ENCODE measurements around the gene THSD7A. TPM values are rescaled to one million over a fixed set of nuclear protein-coding genes. Genes with fewer than 3 reads are reported as not detected.
"Not testable (repeated sequence)": the region's sequence is repeated elsewhere in the genome, so short reads cannot be mapped to it uniquely, and the experiment has no call there.

THSD7A gene
- total RNA-seq, 2 donors from 2014 or later, result 6.6 to 7.0 TPM

GRCh38 chr7:11448323-11448722, 383.7 kb downstream of the THSD7A start:
- DNase-seq (ENCODE audit: low spot score), result no peak
- intact Hi-C loops (cut with DNase I), result no loop called here

DNA sequence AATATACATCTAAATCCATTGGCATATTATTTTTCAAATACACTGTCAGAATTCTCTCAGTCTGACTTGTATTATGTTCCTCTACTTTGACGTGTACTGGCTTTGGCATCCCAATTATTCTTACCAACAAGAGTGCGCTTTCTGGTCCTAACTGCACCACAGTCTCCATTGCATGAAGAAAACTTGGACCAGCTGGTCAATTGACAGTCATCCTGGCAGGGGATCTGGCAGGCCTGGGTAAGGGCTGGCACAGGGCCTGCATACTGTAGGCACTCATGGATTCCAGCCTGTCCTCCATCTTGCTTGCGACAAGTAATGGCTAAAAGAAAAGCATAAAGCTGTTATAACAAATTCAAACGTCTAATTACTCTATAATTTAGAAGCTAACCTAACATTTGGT, 384.9 kb downstream of the THSD7A start:
- no peak for DNase-seq (ENCODE audit: low spot score)
- intact Hi-C loops (cut with DNase I), result no loop called here

- intact Hi-C loops (cut with DNase I); DNase-seq (ENCODE audit: low spot score): not testable (repeated sequence)
These were observed 388.1 kb downstream of the THSD7A start for GRCh38 chr7:11443934-11444333.

DNA sequence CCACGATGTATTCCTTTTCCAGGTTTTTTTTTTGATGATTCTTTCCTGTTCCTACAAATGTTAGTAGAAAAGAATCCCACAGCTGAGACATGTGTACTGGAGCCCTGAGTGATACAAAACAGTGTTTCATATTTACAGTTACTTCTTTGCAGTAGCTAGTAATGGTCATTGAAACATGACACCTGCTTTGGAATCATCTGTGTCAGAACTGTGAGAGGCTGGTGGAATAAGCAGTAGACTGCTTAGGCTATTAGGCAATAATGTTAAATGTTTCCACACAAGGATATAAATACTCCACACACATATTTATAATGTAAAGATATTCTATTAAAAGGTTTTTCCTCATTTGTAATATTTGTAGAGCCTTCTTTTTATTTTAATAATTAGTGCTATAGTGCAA, 394.0 kb downstream of the THSD7A start:
- intact Hi-C loops (cut with DNase I), result no loop called here

GRCh38 chr7:11436773-11437524, 395.0 kb downstream of the THSD7A start:
- no peak for DNase-seq (ENCODE audit: low spot score)
- intact Hi-C loops (cut with DNase I), result no loop called here

More for the DNA sequence above, 394.0 kb downstream of the THSD7A start:
- DNase-seq (ENCODE audit: low spot score), result no peak

GRCh38 chr7:11436316-11436715, 395.7 kb downstream of the THSD7A start:
- intact Hi-C loops (cut with DNase I), result no loop called here
- no peak for DNase-seq (ENCODE audit: low spot score)

GRCh38 chr7:11434366-11434765, 397.6 kb downstream of the THSD7A start:
- no peak for DNase-seq (ENCODE audit: low spot score)
- intact Hi-C loops (cut with DNase I), result no loop called here

GRCh38 chr7:11430841-11431240, 401.2 kb downstream of the THSD7A start:
- no peak for DNase-seq (ENCODE audit: low spot score)
- intact Hi-C loops (cut with DNase I), result no loop called here

DNA sequence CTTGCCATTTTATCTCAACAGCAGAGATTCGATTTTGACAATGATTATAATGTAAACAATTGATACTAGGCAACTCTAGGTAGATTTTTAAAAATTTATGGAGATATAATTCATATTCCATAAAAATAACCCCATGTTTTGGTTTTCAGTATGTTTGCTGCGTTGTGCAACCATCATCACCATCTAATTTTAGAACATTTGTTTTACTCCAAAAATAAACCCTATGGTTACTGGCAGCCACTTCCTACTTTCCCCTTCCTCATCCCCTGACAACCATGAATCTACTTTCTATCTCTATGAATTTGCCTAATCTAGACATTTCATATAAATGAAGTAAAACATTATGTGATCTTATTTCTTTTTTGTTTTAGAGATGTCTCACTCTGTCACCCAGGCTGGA, 401.9 kb downstream of the THSD7A start:
- no peak for DNase-seq (ENCODE audit: low spot score)
- intact Hi-C loops (cut with DNase I), result no loop called here

GRCh38 chr7:11428877-11429581, 403.0 kb downstream of the THSD7A start:
- DNase-seq (ENCODE audit: low spot score), result no peak
- intact Hi-C loops (cut with DNase I), result no loop called here

- intact Hi-C loops (cut with DNase I), result no loop called here
- DNase-seq (ENCODE audit: low spot score), result no peak
These were observed 404.2 kb downstream of the THSD7A start for GRCh38 chr7:11427686-11428273.

DNA sequence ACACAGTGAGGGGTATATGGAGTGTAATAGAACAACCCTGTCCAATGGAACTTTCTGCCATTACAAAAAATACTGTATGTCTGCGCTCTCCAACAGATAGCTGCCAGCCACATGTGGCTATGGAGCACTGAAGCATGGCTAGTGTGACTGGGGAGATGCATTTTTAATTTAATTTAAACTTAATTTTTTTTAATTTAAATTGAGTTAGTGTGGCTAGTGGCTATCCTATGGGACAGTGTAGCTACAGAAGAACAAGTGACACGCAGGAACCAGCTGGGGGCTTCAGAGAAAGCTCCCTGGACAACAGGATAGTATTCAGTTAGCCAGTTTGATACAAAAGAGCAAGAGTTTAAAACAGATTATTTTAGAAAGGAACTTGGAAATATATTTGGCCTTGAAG, 408.0 kb downstream of the THSD7A start:
- DNase-seq (ENCODE audit: low spot score), result no peak
- intact Hi-C loops (cut with DNase I), result no loop called here

GRCh38 chr7:11420049-11420448, 411.9 kb downstream of the THSD7A start:
- intact Hi-C loops (cut with DNase I), result no loop called here
- no peak for DNase-seq (ENCODE audit: low spot score)

- DNase-seq (ENCODE audit: low spot score), result no peak
- intact Hi-C loops (cut with DNase I), result loop anchor here in 1 of 2 donors (10.0 kb wide), 1 partner anchor 132 kb away; no protein-coding TSS in a partner anchor
These were observed 415.1 kb downstream of the THSD7A start for GRCh38 chr7:11416641-11417458.

GRCh38 chr7:11415101-11415500, 416.9 kb downstream of the THSD7A start:
- DNase-seq (ENCODE audit: low spot score), result no peak
- intact Hi-C loops (cut with DNase I), result loop anchor here in 1 of 2 donors (10.0 kb wide), 1 partner anchor 130 kb away; no protein-coding TSS in a partner anchor

- DNase-seq (ENCODE audit: low spot score), result no peak
- intact Hi-C loops (cut with DNase I), result loop anchor here in 1 of 2 donors (10.0 kb wide), 1 partner anchor 129 kb away; no protein-coding TSS in a partner anchor
These were observed 418.1 kb downstream of the THSD7A start for GRCh38 chr7:11413901-11414300.

DNA sequence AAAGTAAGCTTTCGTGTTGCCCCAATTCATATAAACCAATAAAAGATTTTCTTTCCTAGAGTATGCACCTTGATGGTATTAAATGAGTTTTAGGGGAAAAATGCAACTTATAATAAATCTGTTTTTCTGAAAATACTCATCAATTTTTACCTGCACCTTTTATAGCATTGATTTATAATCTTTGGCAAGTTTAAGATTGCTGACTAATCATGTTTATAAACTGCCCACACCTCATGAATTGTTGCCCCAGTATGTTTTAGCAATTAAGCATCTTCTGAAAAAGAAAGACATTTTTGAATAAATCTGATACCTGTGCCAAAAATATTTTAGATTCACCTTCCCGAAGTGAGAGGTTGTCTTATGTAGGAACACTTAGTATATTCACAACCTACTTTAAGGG, 420.0 kb downstream of the THSD7A start:
- intact Hi-C loops (cut with DNase I), result loop anchor here in 1 of 2 donors (10.0 kb wide), 1 partner anchor 127 kb away; no protein-coding TSS in a partner anchor
- DNase-seq (ENCODE audit: low spot score), result no peak

- intact Hi-C loops (cut with DNase I), result loop anchor here in 1 of 2 donors (10.0 kb wide), 1 partner anchor 126 kb away; no protein-coding TSS in a partner anchor
- no peak for DNase-seq (ENCODE audit: low spot score)
These were observed 421.0 kb downstream of the THSD7A start for GRCh38 chr7:11410656-11411644.

All from posterior vena cava (tissue), 2 donors.